ENCODE data around the gene KCNJ18.
"Not testable (repeated sequence)": the region's sequence is repeated elsewhere in the genome, so short reads cannot be mapped to it uniquely, and the experiment has no call there.

KCNJ18 gene

DNA sequence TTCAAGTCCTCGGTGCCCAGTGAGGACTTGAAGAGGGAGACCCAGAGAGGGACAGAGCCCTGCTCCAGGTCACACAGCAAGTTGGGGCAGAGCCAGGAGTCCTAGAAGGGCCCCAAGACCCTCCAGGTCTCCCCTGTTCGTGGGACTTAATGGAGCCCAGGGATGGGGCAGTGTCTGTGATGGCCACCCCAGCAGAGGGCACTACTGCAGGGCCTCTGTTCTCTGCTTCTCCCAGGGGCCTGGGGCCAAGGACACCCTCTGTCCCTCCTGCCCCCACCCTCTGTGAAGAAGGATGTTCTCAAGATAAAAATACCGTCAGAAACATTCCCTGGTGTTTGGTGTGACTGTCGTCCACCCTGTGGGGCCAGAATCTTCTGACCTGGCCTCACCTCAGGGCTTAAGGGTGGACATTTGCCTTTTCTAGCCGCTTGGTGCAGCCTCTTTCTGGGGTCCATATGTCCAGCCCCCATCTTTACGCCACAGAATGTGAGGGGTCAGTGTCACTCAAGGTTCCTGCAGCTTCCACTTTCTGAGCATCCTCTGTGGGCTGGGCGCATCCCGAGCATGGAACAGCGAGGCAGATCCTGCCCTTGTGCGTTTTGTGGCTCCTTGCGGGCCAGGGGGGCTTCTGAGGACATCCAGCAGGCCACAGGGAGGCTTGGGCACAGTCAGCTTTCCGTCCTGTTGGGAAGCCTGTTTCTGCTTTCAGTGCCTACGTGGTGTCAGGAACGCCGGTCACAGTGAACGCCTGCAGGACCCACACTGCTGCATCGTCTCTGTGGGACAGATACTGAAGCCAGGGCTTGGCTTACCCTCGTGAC is at the start of gene KCNJ18:
KCNJ18 (plus strand) TSS at position 641 of the 821 bp plus-strand sequence. CDS start 10,264 bp downstream, outside the sequence.
- ATAC-seq, result not testable (repeated sequence)

- ATAC-seq, result not testable (repeated sequence)
Observed at GRCh38 chr17:21648125-21648524, 44.2 kb upstream of the KCNJ18 start.

GRCh38 chr17:21650043-21650442 is 42.3 kb upstream of the KCNJ18 start:
- ATAC-seq, result not testable (repeated sequence)

GRCh38 chr17:21652049-21652448 is 40.3 kb upstream of the KCNJ18 start:
- not testable (repeated sequence) for ATAC-seq

- ATAC-seq, result not testable (repeated sequence)
Observed at GRCh38 chr17:21653211-21653610, 39.1 kb upstream of the KCNJ18 start.

DNA sequence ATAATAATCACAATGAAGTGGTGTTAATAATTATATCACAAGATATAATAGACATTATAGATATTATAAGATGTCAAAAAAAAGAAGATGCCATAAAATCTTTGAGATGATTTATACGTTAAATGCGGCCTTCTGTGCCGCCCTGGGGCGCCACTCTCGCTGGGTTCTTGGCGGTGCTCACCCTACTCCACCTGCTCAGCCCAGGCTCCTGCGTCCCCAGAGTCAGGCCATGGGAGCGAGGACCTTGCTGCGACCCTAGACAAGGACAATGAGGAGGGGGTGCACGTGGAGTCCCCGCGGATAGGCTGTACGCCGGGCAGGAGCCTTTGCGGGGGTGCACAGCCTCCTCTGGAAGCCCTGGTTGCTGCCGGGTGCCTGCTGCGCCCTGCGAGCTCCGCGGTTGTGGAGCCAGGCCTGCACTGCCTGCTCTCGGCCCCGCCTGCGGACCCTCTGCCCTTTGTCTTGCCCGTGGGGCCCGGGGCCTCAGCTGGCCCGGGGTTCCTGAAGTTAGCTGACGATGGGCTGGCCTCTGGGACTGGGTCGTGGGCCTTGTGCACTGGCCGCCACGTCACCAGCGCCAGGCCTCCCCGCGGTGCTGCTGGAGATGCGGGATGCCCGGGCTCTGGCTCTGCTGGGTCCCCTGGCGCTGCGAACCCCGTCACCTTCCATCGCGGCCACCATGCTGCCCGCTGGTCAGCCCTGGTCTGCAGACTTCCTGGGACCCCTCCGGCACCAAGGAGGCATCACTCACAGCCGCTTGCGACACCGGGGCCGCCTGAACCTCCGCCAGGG is 35.6 kb upstream of the KCNJ18 start:
- not testable (repeated sequence) for ATAC-seq

GRCh38 chr17:21659635-21660034 is 32.7 kb upstream of the KCNJ18 start:
- ATAC-seq, result not testable (repeated sequence)

DNA sequence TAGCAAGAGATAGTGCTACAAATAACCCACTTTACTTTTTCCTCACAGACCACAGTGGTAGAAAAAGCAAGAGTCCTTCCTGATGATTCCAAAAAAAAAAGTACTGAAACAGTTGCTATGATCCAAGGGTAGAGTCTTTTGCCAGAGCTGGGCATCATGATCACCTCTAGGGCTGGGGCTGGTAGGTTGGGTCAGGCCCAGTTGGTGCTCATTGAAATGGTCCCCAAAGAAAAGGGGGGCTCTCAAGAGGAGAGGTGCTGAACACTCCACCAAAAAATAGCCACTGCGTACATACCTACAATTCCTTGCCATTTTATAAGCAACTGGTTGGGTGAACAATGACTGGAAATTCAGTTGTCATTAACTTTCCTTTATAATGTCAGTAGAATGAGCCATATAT is 30.9 kb upstream of the KCNJ18 start:
- ATAC-seq, result not testable (repeated sequence)

DNA sequence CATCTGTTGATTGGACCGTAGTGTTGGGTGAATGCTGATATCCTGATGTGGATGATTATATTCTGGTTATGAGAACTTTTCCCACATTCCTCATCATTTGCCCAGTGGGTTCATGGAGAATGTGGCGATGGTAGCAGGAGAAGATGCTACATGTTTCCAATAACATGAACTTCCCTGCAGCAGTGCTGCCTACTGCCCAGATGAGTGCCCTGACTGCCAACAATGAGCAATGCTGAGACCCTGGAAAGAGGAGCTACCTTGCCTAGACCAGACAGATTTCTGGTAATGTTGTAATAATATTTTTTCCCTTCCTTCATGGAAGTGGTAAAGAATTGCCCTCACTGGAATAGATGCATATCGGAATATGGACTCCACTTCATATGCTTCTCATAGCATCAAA is 29.2 kb upstream of the KCNJ18 start:
- not testable (repeated sequence) for ATAC-seq

GRCh38 chr17:21663614-21664474 is 28.5 kb upstream of the KCNJ18 start:
- ATAC-seq, result not testable (repeated sequence)

DNA sequence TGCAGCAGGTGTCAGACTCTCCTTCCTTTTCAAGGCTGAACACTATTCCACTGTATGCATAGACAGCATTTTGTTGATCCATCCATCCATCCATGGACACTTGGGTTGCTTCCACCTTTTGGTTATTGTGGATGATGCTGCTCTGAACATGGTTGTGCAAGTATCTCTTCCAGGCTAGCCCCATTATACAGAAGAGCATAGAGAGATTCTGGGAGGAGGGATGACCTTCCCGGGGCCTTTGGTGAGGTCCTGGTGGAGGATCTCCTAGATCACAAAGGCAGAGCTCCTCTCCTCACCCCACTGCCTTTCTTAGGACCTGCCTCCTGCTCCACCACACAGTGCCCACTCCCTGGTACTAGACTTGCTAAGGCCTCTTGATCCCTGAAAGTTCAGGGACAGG is 27.2 kb upstream of the KCNJ18 start:
- ATAC-seq, result not testable (repeated sequence)

DNA sequence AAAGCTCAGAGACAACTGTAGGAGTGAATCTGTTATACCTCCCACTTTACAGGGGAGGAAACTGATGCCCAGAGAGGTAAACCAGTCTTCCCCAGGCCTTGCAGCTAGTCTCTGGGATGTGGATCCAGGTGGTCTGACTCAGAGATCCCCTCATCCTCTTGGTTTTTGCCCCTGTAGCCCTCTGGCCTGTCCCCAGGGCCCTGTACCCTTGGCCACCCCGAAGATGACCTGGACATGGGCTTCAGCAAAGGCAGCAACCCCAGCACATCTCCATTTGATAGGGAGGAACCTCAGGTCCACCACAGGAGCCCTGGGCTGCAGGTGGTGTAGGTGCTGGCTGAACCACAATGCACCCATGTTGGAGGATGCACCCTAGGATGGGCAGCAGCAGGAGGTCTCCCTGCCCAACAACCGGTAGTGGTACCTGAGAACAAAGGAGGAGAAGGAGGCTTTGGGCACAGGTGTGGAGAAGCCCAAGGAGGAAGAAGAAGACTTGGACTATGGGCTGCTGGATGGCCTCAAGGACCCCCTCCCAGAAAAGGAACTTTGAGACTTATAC is 26.3 kb upstream of the KCNJ18 start:
- not testable (repeated sequence) for ATAC-seq

DNA sequence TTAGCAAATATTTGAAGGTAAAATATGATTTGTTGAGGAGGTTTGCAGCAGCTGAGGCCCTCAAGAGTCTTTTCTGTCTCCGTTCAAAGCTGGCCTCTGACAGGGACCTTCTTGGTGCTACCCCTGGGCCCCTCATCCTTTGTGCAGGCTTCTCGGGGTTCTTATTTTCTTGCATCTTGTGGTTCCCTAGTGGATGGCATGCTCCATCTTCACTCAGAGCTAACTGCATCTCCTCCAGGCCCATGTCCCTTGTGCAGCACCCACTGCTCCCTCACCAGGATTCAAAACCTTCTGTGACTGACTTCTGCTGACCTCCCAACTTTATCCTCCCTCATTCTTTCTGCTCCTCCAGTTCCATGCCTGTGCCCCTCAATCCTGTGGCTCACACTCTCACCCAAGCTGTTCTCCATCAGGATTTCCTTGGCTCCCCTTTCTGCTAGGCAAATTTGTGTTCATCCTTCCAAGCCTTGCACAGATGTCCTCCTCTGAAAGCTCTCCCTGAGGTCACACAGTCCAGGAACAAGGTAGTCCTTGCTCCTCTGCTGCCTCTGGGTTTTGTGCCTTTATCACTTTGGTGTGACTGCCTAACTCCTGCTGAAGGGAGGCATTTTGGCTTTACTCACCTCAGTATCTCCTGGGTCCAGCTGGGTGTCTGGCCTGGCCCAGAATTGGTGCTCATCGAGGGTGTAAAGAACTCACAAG is 25.5 kb upstream of the KCNJ18 start:
- ATAC-seq, result not testable (repeated sequence)

- not testable (repeated sequence) for ATAC-seq
Observed at GRCh38 chr17:21667413-21668117, 24.8 kb upstream of the KCNJ18 start.

- ATAC-seq, result not testable (repeated sequence)
Observed at GRCh38 chr17:21668118-21668488, 24.2 kb upstream of the KCNJ18 start.

- not testable (repeated sequence) for ATAC-seq
Observed at GRCh38 chr17:21668746-21669508, 23.4 kb upstream of the KCNJ18 start.

DNA sequence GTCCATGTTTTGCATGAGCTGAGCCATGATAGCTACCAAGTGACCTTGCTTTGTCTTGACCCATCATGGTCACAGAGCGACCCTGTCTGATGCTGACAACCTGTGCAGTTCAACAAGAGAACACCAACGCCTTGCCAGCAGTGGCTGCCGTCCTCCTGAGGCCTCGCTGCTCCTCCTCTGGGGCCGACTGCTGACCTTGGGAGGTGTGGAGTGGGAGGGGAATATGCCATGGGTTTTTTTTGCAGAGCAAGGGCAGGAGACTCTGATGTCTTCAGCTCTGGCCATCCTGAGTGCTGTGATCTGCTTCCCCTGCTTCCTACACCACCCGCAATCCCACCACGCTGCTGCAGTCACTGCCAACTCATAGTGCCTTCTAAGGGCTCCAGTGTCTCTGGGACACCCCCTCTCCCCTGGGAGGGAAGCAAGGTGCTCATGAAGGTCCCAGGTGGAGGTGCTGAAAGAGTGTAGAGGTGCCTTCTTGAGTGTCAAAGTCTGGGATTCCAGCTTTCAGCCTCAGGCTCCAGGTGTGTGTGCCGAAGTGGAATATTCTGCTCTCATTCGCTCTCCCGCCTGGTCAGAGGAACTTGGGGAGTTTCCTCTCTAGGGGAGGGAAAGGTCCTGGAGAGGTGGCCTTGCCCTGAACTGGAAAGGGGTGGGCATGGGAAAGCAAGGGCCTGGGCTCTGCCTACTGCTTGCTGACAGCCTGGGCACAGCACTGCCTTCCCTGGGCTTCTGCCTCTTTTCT is 22.5 kb upstream of the KCNJ18 start:
- ATAC-seq, result not testable (repeated sequence)

GRCh38 chr17:21670361-21671155 is 21.8 kb upstream of the KCNJ18 start:
- not testable (repeated sequence) for ATAC-seq
